Cardiac muscle cell (in vitro differentiated cells and primary cell): Measurements from ENCODE around the gene ATP4B. TPM values are rescaled to one million over a fixed set of nuclear protein-coding genes. Genes with fewer than 3 reads are reported as not detected.

Experiments
- DNase-seq, 2 donors: peaks; one replicate each; pipeline versions ENCODE4 v3.0.0 to v3.0.0-alpha.2; 2010 to 2017; ENCODE audit warnings: low read depth in 1 of 2, low spot score in 1 of 2
- H3K27ac ChIP-seq: fragments of 200-600 bp; sonication (generic); 2 replicates; pipeline ENCODE4 v1.5.1; 2016
- H3K27me3 ChIP-seq: fragments of 200-600 bp; sonication (generic); 2 replicates; pipeline ENCODE4 v1.6.0; 2016; ENCODE audit warnings: control low read depth
- H3K36me3 ChIP-seq: fragments of 200-600 bp; sonication (generic); 2 replicates; pipeline ENCODE4 v1.5.1; 2016; ENCODE audit warnings: control low read depth
- H3K4me1 ChIP-seq: fragments of 200-600 bp; sonication (generic); 2 replicates; pipeline ENCODE4 v1.8.1; 2017; ENCODE audit warnings: low read depth, mild to moderate bottlenecking, mixed run types
- H3K4me3 ChIP-seq: fragments of 200-600 bp; sonication (generic); 2 replicates; pipeline ENCODE4 v1.5.1; 2016; ENCODE audit warnings: mild to moderate bottlenecking
- H3K9me3 ChIP-seq: fragments of 200-600 bp; sonication (generic); 2 replicates; pipeline ENCODE4 v1.5.1; 2017; ENCODE audit warnings: low read depth, mild to moderate bottlenecking, control low read depth
- polyA plus RNA-seq: library from polyadenylated mRNA; unstranded; fragments of >200 nt; fragmentation: Nextera tagmentation; extraction: Ambion mirVana; gene quantifications from 2 replicates; pipeline ENCODE4 v1.2.1, GENCODE V29; 2016
- total RNA-seq: library from RNA; depleted of rRNA; stranded (reverse); fragments of >200 nt; gene quantifications from 2 replicates; pipeline ENCODE4 v1.2.3, GENCODE V29; 2016
- TF ChIP-seq, protein P1 (sequence below): IDR thresholded peaks from 2 replicates; pipeline ENCODE4 v1.5.1; 2012; ENCODE audit warnings: low read depth, mild to moderate bottlenecking, low read length

ATP4B gene
- total and polyA plus RNA-seq, 2 experiments from 2014 or later = 0.29 TPM; not detected in 1

DNA sequence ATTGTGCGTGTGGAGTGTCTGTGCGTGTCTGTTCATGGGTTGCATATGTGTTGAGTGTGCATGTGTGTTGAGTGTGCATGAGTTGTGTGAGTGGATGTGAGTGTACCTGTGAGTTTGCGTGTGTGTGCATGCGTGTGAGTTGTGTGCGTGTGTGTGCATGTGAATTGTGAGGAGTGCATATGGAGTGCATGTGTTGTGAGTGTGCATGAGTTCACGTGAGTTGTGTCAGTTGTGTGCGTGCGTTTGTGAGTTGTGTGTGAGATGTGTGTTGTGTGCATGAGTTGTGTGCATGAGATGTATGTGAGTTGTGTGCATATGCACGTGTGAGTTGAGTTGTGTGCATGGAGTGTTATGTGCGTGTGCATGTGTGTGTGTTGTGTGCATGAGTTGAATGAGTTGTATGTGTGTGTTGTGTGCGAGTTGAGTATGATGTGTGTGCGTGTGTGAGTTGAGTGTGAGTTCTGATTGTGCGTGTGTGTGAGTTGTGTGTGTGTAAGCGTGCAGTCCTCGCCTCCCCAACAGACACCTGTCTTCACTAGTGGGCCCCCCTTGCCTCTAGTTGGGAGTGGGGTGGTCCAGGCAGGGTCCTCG, 44.1 kb downstream of the ATP4B start:
- peaks cover 12% of the 10 kb centered on the region for H3K4me1 ChIP-seq
- TF ChIP-seq, protein P1, sequence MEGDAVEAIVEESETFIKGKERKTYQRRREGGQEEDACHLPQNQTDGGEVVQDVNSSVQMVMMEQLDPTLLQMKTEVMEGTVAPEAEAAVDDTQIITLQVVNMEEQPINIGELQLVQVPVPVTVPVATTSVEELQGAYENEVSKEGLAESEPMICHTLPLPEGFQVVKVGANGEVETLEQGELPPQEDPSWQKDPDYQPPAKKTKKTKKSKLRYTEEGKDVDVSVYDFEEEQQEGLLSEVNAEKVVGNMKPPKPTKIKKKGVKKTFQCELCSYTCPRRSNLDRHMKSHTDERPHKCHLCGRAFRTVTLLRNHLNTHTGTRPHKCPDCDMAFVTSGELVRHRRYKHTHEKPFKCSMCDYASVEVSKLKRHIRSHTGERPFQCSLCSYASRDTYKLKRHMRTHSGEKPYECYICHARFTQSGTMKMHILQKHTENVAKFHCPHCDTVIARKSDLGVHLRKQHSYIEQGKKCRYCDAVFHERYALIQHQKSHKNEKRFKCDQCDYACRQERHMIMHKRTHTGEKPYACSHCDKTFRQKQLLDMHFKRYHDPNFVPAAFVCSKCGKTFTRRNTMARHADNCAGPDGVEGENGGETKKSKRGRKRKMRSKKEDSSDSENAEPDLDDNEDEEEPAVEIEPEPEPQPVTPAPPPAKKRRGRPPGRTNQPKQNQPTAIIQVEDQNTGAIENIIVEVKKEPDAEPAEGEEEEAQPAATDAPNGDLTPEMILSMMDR = no peak
- no peak overlapping the region for H3K4me3 ChIP-seq
- no peak overlapping the region for H3K27ac ChIP-seq
- H3K36me3 ChIP-seq = peaks cover 6% of the 10 kb centered on the region
- DNase-seq = no peak
- H3K27me3 ChIP-seq = no peaks in the 10 kb centered on the region
- H3K9me3 ChIP-seq = no peaks in the 10 kb centered on the region

DNA sequence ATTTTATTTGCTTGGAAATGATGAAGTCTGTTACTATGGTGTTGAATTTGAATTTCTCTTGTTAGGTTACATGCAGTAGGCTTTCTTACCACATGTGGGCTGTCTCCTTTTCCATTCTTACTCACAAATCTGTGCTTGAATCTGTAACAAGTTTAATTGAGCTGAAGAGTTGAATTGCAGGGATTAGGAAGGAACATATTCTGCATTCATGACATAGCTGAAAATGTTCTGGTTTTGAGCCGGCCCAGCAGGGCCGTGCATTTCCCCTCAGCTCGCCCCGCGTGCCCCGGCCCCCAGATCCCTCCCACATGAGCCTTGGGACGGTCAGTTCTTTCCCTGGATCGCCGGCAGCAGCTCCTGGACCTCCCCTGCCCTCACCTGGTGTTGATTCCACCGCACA, 45.4 kb downstream of the ATP4B start:
- Histone ChIP-seq H3K27ac (no peak overlapping the region), H3K9me3 (no peaks in the 10 kb centered on the region), H3K36me3 (peaks cover 6% of the 10 kb centered on the region), H3K27me3 (no peaks in the 10 kb centered on the region), H3K4me3 (no peak overlapping the region), H3K4me1 (peaks cover 12% of the 10 kb centered on the region)
- no peak for DNase-seq
- TF ChIP-seq, protein P1 = no peak

DNA sequence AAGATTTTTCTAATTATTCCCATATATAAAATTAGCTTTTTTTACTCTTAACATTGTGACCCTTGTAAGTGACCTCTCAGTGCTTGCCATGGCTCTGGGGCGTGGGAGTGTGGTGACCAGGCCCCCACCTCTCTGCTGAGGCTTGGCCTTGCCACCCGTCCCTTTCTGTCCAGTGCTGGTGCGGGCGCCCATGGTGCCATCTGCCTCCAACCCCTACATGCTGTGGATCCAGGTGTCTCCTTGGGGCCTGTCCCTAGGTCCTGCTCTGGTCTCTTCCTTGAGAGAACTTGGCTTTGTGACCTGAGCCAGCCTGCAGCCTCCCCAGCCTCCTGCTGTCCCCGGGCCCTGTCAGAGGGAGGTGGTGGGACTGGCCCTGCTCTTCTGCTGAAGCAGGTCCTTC, 46.0 kb downstream of the ATP4B start:
- TF ChIP-seq, protein P1 = no peak
- peaks cover 5% of the 10 kb centered on the region for H3K4me1 ChIP-seq
- DNase-seq = no peak
- H3K9me3 ChIP-seq = no peaks in the 10 kb centered on the region
- H3K36me3 ChIP-seq = peaks cover 6% of the 10 kb centered on the region
- no peak overlapping the region for H3K27ac ChIP-seq
- no peaks in the 10 kb centered on the region for H3K27me3 ChIP-seq
- no peak overlapping the region for H3K4me3 ChIP-seq

DNA sequence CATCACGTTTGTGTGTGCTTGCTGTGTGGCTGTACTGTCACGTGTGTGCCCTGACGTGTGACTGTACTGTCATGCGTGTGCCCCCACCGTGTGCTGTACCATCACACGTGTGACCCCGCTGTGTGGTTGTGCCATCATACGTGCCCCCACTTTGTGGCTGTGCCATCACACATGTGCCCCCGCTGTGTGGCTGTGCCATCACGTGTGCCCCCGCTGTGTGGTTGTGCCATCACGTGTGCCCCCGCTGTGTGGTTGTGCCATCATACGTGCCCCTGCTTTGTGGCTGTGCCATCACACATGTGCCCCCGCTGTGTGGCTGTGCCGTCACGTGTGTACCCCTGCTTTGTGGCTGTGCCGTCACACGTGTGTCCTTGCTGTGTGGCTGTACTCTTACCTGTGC, 47.7 kb downstream of the ATP4B start:
- Histone ChIP-seq H3K4me1 (no peaks in the 10 kb centered on the region), H3K27ac (no peak overlapping the region), H3K4me3 (no peak overlapping the region), H3K9me3 (no peaks in the 10 kb centered on the region), H3K27me3 (no peaks in the 10 kb centered on the region), H3K36me3 (peaks cover 6% of the 10 kb centered on the region)
- TF ChIP-seq, protein P1 = no peak
- DNase-seq = no peak

DNA sequence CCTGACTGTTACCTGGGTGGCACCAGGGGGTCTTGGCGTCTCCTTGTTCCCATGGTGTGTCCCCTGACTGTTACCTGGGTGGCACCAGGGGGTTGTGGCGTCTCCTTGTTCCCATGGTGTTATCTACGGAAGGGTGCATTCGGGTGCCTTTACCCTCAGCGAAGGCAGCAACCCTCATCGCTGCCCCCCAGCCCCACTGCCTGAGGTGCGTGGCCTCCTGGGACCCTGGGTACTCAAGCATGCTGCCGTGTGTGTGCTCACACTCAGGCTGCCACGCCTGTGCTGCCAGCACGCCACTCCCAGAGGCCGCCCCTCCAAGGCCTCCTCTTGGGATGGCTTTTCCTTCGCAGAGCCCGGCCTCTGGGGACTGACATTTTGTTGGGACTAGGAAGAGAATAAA, 48.4 kb downstream of the ATP4B start:
- Histone ChIP-seq H3K27me3 (no peaks in the 10 kb centered on the region), H3K36me3 (peaks cover 6% of the 10 kb centered on the region), H3K27ac (no peak overlapping the region), H3K4me3 (no peak overlapping the region), H3K9me3 (no peaks in the 10 kb centered on the region), H3K4me1 (no peaks in the 10 kb centered on the region)
- no peak for DNase-seq
- TF ChIP-seq, protein P1 = no peak
